NCI-H446 treated with DMSO at 0.1 percent for 48 hours (cell line): ENCODE results near the gene P2RY12.
"Not testable (repeated sequence)": the region's sequence is repeated elsewhere in the genome, so short reads cannot be mapped to it uniquely, and the experiment has no call there.

Experiments used
- DNase-seq: peaks from one replicate; lab custom pipeline; 2025; lab: John Stamatoyannopoulos, UW

Gene P2RY12

GRCh38 chr3:151393146-151393830 is 8.7 kb upstream of the P2RY12 start:
- DNase-seq: no peak

- not testable (repeated sequence) for DNase-seq
Measured at GRCh38 chr3:151392191-151392590, 7.6 kb upstream of the P2RY12 start.

GRCh38 chr3:151391720-151392119 is 7.2 kb upstream of the P2RY12 start:
- no peak for DNase-seq

GRCh38 chr3:151387842-151388241 is 3.3 kb upstream of the P2RY12 start:
- DNase-seq: no peak

GRCh38 chr3:151387432-151387831 is 2.9 kb upstream of the P2RY12 start:
- no peak for DNase-seq

- no peak for DNase-seq
Measured at GRCh38 chr3:151386056-151386455, 1.5 kb upstream of the P2RY12 start.

- no peak for DNase-seq
Measured at GRCh38 chr3:151383956-151384355, 597 bp downstream of the P2RY12 start.

GRCh38 chr3:151383111-151383510 is 1.4 kb downstream of the P2RY12 start:
- no peak for DNase-seq

- DNase-seq: no peak
Measured at GRCh38 chr3:151382671-151383070, 1.9 kb downstream of the P2RY12 start.

- no peak for DNase-seq
Measured at GRCh38 chr3:151379083-151379734, 5.3 kb downstream of the P2RY12 start.

GRCh38 chr3:151377768-151378385 is 6.7 kb downstream of the P2RY12 start:
- DNase-seq: no peak

- DNase-seq: no peak
Measured at GRCh38 chr3:151372063-151372820, 12.3 kb downstream of the P2RY12 start.

GRCh38 chr3:151371526-151371925 is 13.0 kb downstream of the P2RY12 start:
- DNase-seq: no peak

- DNase-seq: no peak
Measured at GRCh38 chr3:151367448-151367847, 17.1 kb downstream of the P2RY12 start.

GRCh38 chr3:151366993-151367392 is 17.6 kb downstream of the P2RY12 start:
- no peak for DNase-seq

- DNase-seq: no peak
Measured at GRCh38 chr3:151362751-151363174, 21.8 kb downstream of the P2RY12 start.

- no peak for DNase-seq
Measured at GRCh38 chr3:151357463-151357850, 27.1 kb downstream of the P2RY12 start.

- no peak for DNase-seq
Measured at GRCh38 chr3:151356794-151357462, 27.6 kb downstream of the P2RY12 start.

GRCh38 chr3:151351648-151352047 is 32.9 kb downstream of the P2RY12 start:
- no peak for DNase-seq

- no peak for DNase-seq
Measured at GRCh38 chr3:151351219-151351618, 33.3 kb downstream of the P2RY12 start.

GRCh38 chr3:151350656-151351055 is 33.9 kb downstream of the P2RY12 start:
- DNase-seq: no peak

GRCh38 chr3:151347432-151347831 is 37.1 kb downstream of the P2RY12 start:
- DNase-seq: no peak
